NCI-H82 treated with DMSO at 0.1 percent for 48 hours (cell line): Measurements from ENCODE around the gene ATG3.
A peak's percentile ranks its signal among the peaks of the same experiment; 100 is the strongest.

Experiments
- DNase-seq: peaks from one replicate; lab custom pipeline; 2025; ENCODE audit not compliant: unreplicated experiment; lab: John Stamatoyannopoulos, UW

The ATG3 gene

DNA sequence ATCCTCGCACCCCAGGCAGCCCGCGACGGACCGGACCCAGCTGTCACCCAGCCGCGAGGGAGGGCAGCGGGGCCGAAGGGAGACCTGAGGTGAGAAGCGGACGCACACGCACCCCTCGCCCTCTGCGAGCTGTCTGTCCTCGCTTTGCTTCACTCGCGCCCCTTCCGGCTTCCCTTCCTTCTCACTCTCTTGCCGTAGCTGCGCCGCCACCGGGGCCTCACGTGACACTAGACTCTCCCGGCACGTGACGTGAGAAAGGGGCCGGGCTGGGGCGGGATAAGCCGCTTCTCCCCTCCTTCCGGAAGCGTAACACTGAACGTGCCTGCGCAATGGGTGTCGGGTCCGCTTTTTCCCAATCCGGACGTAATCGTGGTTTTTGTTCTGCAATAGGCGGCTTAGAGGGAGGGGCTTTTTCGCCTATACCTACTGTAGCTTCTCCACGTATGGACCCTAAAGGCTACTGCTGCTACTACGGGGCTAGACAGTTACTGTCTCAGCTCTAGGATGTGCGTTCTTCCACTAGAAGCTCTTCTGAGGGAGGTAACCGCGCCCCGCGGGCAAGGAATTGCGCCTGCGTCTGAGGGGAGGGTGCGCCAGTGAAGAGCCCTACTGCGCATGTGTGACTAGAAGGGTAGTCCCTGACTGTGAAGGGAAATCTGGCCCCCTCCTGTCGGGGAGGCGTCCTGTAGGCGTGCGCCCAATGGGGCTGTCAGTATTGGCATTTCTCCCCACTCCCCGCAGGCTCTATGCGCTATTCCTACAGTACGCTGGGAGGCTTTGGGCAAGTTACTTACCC is at the start of gene ATG3, which contains the start of gene SLC35A5:
TSS of gene ATG3 (minus strand) at position 229 of the 796 bp plus-strand sequence. CDS start 434 bp downstream, outside the sequence.
TSS of gene SLC35A5 (plus strand) at position 312 of the 796 bp plus-strand sequence. CDS start 1,359 bp downstream, outside the sequence.
- DNase-seq: peak; percentile 99

DNA sequence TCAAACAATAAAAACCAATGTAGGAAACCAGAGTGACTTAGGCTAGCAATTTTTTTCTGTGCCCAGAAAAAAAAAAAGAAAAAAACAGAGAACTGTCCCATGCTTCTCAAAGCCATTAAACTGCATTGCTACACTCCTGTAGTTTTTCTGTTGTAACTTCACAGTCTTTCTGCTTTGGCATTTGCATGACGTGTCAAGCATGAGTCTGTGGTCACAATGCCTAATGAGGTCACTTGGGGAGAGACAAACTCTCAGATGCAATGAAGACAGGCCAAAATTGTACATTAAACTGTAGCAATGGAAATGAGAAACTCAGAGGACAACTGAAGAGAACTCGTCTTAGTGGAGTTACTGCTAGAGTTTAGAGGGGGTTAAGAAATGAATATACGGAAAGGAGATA is 48.4 kb upstream of the ATG3 start:
- no peak for DNase-seq

DNA sequence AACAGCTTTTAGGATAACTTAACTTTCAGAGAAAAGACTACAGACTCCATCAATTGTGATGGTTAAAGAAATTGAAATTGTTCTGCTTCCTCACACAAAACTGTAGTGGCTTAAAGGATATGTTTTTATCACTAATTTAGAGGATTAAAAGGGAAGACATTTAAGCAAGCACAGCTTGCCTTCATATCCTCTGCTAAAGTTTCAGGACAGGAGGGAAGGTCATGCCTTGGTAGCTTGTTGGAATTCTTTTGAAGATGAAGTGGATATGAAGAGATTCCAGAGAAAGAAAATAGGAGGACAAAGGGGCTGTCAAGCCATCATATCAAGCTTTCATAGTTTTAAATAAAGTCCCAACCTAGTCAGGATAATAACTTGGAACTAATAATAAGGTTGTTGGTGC is 46.1 kb upstream of the ATG3 start:
- DNase-seq: no peak

DNA sequence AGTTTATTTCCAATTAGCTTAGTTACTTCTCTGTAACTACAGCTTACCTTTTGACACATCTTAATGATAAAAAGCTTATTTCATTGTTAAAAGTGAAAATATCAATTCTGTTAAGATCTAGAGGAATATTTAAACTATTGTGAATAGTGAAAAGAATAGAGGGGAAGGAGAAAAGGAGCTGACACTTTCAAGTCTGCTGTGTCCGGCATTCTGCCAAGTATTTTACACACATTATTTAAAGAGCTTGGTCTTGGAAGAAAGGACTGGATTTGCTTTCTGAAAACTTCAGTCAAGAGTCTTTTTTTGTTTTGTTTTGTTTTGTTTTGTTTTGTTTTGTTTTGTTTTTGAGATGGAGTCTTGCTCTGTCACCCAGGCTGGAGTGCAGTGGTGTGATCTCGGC is 44.3 kb upstream of the ATG3 start:
- DNase-seq: no peak

DNA sequence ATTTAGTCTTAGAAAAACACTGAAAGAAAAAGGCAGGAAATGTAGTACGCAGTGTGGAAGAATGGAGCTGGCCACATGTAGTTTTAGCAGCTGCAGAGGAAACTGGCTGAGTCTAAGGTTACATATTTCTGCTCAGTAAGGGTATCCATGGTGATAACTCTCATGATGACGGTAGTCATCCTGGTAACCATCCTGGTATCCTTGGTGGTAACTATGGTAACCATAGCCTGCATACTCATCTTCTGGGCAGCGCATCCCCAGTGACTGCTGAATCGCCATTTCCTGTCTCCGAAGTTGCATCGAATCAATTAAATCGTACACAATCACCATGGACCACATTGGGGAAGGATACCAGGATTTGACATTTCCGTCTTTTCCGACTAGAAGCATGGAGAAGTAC is 43.5 kb upstream of the ATG3 start:
- DNase-seq: no peak

DNA sequence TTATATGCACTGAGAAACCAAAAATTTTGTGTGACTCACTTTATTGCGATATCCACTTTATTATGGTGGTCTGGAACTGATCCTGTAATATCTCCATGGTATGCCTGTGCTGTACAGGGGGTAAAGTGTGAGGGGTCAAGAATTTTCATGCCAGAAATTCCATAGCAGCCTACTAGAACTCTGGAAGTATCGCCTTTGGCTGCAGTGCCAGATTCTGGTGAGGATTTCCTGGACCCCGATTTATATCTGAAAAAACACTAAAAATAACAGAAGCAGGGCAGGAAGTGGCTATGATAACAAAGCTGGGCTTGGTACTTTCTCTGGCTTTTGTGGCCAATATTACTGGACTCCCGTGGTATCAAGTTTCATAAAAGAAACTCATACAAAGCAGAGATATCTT is 42.8 kb upstream of the ATG3 start:
- no peak for DNase-seq

DNA sequence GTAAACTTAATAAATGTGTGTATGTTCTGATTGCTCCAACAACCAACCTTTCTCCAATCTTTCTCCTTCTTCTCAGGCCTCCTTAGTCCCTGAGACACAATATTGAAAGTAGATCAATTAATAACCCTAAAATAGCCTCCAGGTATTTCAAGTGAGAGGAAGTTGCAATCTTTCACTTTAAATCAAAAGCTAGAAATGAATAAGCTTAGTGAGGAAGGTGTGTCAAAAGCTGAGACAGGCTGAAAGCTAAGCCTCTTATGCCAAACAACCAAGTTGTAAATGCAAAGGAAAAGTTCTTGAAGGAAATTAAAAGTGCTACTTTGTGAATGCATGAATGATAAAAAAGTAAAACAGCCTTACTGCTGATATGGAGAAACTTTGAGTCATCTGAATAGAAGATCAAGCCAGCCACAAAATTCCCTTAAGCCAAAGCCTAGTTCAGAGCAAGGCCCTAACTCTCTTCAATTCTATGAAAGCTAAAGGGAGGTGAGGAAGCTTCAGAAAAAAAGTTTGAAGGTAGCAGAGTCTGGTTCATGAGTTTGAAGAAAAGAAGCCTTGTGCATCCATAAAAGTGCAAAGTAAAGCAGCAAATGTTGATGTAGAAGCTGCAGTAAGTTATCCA is 40.6 kb upstream of the ATG3 start:
- no peak for DNase-seq

DNA sequence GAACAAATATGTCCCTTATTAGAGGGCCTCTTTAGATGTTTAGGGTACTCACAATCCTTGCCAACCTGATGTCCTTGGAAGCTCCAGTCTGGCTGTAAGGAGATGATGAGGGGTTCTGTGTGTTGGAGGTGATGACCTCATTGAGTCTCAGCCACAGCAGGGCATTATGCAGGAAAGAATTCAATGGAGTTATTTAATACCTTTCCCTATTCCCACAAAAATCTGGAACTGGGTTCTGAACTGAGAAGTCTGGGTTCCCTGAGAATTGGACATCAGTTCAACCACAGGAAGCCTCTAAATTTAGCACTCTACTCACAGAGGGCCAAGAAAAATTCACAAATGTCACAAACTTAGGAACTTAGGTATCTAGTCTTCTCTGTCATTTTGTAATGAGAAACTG is 37.0 kb upstream of the ATG3 start:
- DNase-seq: no peak

DNA sequence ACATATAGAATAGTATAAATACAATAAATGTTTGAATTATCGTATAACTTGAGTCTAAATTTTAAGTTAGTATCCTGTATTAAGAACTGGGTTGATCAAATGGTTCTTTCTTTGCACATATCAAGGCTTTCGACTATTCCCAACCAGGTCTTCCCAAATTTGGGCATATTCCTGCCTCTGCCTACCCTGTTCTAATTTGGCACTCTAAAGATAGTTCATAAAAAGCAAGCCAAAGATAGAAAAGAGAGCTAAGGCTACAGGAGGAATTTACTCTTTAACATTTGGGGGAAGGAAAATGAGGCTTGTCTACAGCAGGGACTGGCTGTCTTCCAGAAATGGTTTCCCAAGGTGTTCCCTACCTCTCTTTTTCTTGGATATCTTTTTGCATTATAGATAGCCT is 36.2 kb upstream of the ATG3 start:
- DNase-seq: no peak

DNA sequence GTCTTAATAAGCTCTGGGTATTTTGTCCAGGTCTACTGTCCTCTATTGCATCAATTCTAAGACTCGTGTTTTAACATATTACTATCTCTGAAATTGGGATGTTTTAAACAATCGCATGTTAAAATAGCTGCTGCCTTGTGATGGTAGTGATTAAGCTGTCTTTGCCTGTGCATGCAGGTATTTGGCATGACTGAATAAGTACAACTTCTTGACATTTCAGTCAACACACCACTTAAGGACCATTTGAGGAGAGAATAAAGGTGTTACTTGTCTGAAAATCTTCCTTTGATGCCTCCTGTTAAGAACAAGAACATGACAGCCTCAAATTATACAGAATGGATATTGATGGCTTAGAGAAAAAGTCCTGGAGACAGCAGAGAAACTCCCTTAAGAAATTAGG is 33.1 kb upstream of the ATG3 start:
- no peak for DNase-seq

DNA sequence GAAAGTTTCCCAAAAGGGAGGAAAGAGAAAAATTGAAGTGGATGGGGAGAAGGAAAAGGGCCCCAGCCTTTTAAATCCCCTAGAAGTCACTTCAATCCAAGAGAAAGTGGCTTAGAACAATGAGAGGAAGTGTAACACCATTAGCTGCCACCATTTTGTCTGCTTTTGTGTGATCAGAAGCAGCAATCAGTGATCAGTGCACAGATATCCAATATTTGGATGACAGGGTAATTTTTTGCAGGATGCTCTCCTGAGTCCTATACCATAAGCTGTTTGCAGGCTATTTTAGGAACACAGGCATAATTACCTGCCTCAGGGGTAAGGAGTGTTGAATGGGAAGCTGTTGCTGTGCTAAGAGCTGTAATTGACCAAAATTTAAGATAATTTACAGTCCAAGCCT is 31.5 kb upstream of the ATG3 start:
- no peak for DNase-seq

DNA sequence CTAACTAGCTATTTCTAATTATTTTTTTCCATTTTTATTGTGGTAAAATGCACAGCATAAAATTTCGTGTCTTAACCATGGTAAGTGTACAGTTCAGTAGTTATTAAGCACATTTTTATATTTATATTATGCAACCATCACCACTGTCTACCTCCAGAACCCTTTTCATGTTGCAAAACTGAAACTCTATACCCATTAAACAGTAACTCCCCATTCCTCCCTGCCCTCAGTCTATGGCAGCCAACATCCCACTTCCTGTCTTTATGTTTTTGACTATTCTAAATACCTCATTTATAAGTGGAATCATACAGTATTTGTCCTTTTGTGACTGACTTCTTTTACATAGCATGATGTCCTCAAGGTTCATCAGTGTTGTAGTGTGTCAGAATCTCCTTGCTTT is 25.6 kb upstream of the ATG3 start:
- no peak for DNase-seq

DNA sequence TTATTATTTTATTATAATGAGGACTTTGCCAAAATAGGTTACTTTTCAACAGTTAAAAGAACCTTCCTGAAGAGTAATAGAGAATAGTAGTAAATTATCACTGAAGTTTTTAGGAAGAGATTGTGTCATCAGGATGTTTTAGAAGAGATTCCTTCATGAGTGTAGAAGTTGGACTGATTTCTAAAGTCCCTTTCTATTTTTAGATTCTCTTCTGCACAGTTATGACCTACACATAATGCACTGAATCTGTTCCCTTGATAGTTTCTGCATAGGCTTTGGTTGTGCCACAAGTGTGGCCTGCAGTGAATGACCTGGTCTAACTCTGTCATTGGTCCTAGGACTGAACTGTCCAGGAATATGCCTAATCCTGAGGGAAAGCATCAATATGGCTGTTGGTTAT is 24.0 kb upstream of the ATG3 start:
- DNase-seq: no peak

DNA sequence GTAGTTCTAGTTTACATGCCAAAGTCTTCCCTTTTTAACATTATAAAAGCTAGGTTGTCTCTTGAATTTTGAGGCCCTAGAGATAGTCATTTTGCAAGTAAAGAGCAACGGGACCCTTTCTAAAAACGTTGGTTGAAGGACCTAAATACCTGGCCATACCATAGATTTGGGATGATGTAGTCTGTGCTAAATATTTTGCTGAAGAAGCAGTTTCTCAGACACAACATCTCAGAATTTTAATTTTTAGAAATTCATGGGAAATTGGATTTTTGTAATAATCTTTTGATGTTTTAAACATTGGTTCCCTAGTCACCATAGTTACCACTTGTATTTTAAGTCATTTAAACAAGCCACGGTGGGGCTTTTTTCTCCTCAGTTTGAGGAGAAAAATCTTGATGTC is 21.3 kb upstream of the ATG3 start:
- DNase-seq: no peak

DNA sequence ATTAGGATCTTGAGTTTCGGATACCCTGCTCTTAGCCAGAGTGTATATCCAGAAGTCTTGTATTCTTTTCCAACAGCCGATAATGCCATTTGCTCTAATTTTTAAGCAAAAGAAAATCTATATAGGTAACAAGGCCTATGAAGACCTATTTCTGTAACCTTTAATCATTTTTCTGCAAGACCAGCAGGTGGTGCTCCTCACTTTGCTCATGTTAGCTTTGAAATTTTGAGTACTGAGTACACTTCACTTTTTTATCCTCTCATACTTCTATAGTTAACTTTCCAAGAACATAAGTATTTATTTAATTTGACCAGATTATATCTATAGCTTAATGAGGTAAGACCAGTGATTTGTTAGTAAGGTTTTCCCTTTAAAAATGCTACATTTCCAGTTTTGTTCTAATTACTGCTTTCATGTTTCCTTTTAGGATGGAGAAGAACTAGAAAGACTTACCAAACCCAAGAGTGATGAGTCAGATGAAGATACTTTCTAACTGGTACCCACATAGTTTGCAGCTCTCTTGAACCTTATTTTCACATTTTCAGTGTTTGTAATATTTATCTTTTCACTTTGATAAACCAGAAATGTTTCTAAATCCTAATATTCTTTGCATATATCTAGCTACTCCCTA is 20.6 kb upstream of the ATG3 start:
- peak; percentile 4 for DNase-seq

DNA sequence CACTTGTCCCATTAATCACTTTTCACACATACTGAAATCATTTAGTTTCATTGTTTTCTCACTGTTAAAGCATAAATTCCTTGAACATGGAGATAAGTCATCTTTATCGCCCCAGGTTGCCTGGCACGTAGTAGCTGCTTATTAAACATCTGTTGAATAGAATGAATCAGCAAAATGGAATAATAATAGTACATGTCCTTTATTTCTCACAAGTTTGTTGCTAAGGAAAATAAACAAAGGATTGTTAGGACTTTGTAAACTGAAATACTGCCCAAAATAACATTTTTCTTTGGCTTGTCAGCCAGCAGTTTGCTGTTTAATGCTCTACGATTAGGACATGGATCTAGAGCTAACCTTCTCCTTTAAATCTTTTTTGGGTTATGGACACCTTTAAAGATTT is 17.9 kb upstream of the ATG3 start:
- no peak for DNase-seq

DNA sequence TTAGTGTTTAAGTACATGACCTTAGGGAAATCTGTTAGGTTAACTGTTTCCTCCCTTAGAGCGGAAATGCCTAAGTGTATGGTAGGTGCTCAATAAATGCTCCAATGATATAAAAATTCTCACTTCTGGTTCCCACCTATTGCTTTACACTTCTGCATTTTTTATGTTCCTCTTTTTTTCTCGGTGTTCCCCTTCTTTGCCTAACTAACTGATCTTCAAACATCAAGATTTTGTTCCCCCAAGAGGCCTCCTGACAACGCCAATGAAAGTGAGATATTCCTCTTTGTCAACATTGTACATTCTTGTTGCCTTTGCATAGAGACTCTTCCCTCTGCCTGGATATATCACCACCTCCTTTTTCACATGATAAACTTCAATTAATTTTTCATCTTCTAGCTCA is 17.5 kb upstream of the ATG3 start:
- no peak for DNase-seq

DNA sequence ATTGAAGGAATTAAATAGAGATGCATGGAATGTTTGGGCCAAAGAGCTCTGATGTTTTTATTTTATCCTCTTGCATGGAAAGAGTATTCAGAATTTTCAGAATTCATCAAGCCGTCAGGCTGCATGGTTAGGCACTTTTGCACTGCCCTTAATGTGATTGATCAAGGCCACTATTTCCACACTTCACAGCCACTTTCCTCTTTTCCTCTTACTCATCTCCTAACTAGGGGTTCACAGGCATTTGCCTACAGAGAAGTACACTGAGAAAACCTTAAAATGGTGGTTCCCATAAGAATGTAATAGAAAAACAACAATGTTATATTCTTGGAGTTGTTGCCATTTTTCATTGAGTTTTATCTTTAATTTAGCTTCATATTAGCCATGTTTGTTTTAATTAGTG is 10.9 kb upstream of the ATG3 start:
- no peak for DNase-seq

DNA sequence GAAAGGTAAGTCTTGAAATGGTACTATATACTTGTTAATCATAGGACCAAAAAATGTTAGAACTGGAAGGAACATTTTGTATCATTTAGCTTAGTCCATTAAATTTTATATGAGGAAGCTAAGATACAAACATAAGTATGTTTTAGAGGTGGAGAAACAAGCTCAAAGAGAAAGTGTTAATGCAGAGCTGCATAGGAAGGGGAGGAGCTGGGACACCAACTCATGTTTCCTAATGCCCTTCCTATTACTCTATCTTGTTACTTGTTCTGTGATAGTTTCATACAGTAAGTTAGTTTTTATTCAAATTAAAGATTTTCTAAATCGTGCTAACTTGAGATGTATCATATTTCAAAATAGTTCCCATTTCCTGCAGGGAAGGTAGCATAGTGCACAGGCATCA is 7.5 kb upstream of the ATG3 start:
- DNase-seq: no peak

DNA sequence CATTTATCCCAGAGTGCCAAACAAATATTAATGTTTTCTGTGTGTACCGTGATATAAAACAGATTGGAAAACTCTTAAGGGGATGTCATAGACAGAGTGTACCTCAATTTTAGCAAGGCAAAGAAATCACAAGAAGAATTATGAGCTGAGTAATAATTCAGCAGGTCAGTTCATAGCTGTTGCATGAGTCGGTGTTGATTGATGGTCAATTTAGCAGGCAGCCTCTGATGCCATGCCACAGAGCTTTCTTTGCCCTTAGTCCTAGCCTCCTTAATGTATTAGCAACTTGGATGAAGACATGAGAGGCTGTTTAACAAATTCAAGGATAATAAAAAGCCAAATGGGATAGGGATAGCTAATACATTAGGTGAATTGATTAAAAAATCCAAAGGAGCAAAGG is 6.9 kb upstream of the ATG3 start:
- no peak for DNase-seq

DNA sequence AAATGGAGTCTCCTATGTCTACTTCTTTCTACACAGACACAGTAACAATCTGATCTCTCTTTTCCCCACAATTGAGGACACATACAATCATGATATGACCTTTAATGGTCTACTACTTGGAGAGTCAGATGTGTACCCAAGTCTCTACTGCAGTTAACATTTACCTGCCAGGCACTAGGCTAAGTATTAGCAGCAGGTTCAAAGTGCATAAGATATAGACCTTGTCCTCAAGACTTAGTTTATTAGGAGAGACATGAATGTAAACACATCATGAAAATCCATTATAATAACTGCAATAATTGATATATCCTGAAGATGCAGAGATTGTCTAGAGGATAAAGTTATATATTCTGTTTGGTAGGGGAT is 3.2 kb upstream of the ATG3 start:
- DNase-seq: no peak

DNA sequence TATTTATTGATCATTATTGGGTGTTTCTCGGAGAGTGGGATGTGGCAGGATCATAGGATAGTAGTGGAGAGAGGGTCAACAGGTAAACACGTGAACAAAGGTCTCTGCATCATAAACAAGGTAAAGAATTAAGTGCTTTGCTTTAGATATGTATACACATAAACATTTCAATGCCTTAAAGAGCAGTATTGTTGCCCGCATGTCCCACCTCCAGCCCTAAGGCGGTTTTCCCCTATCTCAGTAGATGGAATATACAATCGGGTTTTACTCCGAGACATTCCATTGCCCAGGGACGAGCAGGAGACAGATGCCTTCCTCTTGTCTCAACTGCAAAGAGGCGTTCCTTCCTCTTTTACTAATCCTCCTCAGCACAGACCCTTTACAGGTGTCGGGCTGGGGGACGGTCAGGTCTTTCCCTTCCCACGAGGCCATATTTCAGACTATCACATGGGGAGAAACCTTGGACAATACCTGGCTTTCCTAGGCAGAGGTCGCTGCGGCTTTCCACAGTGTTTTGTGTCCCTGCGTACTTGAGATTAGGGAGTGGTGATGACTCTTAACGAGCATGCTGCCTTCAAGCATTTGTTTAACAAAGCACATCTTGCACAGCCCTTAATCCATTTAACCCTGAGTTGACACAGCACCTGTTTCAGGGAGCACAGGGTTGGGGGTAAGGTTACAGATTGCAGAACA is 2.6 kb upstream of the ATG3 start:
- peak; percentile 40 for DNase-seq
